Measurements from ENCODE around the gene C10orf105. TPM values are rescaled to one million over a fixed set of nuclear protein-coding genes. Genes with fewer than 3 reads are reported as not detected.

Gene C10orf105
- total and polyA plus RNA-seq, 11 donors: 0.03 to 0.57 (median 0.08) TPM; not detected in 6

- no peak for TF ChIP-seq CTCF (IDR thresholded peaks at IDR 0.05)
- no peak for TF ChIP-seq POLR2A (IDR thresholded peaks at IDR 0.05)
- peaks cover 0 to 8% (median 0%) of the 10 kb centered on the region in 12 donors for H3K9me3 ChIP-seq
- H3K4me1 ChIP-seq: peaks cover 0 to 99% (median 13%) of the 10 kb centered on the region in 12 donors
- WGBS, 4 donors: 86 to 97% (median 95%) methylated on average over 6 to 8 of the region's 8 CpGs
- no peaks in the 10 kb centered on the region for H3K36me3 ChIP-seq
- peak overlapping the region in 1 of 12 donors; percentile 67 for H3K27ac ChIP-seq
- H3K27me3 ChIP-seq: no peaks in the 10 kb centered on the region
- DNase-seq (no peak), ATAC-seq (no peak)
- intact Hi-C loops (cut with DNase I): no loop called here
- no peak overlapping the region for H3K4me3 ChIP-seq
These were observed 19.9 kb upstream of the C10orf105 start for GRCh38 chr10:71739358-71739900.

GRCh38 chr10:71737834-71738197, 18.2 kb upstream of the C10orf105 start:
- no peak for TF ChIP-seq CTCF (IDR thresholded peaks at IDR 0.05)
- no peak for TF ChIP-seq POLR2A (IDR thresholded peaks at IDR 0.05)
- intact Hi-C loops (cut with DNase I): no loop called here
- Histone ChIP-seq H3K27me3 (no peaks in the 10 kb centered on the region), H3K36me3 (no peaks in the 10 kb centered on the region), H3K4me1 (peaks cover 0 to 95% (median 13%) of the 10 kb centered on the region in 12 donors), H3K9me3 (peaks cover 0 to 7% (median 0%) of the 10 kb centered on the region in 12 donors), H3K4me3 (no peak overlapping the region), H3K27ac (peak overlapping the region in 1 of 12 donors; percentile 87)
- WGBS, 4 donors: 76 to 80% (median 79%) methylated on average over 3 of the region's 3 CpGs
- ATAC-seq (no peak), DNase-seq (no peak)

GRCh38 chr10:71737001-71737833, 17.6 kb upstream of the C10orf105 start:
- H3K9me3 ChIP-seq: peaks cover 0 to under 1% (median 0%) of the 10 kb centered on the region in 12 donors
- H3K27me3 ChIP-seq: no peaks in the 10 kb centered on the region
- H3K36me3 ChIP-seq: no peaks in the 10 kb centered on the region
- intact Hi-C loops (cut with DNase I): no loop called here
- H3K4me3 ChIP-seq: no peak overlapping the region
- 84 to 86% (median 84%) methylated on average over 12 of the region's 12 CpGs for WGBS, 4 donors
- DNase-seq (no peak), ATAC-seq (no peak)
- H3K27ac ChIP-seq: peak overlapping the region in 3 of 12 donors; percentile 17 to 87 (median 20)
- TF ChIP-seq POLR2A (IDR thresholded peaks at IDR 0.05) (no peak), CTCF (IDR thresholded peaks at IDR 0.05) (no peak)
- H3K4me1 ChIP-seq: peaks cover 0 to 90% (median 13%) of the 10 kb centered on the region in 12 donors

GRCh38 chr10:71736570-71736952, 17.0 kb upstream of the C10orf105 start:
- ATAC-seq: no peak
- peak overlapping the region in 4 of 12 donors; percentile 17 to 87 (median 24) for H3K27ac ChIP-seq

More at GRCh38 chr10:71736570-71736952, 17.0 kb upstream of the C10orf105 start:
- TF ChIP-seq POLR2A (IDR thresholded peaks at IDR 0.05) (no peak), CTCF (IDR thresholded peaks at IDR 0.05) (no peak)
- H3K4me1 ChIP-seq: peaks cover 0 to 88% (median 13%) of the 10 kb centered on the region in 12 donors
- no peaks in the 10 kb centered on the region for H3K36me3 ChIP-seq
- H3K27me3 ChIP-seq: no peaks in the 10 kb centered on the region
- no peaks in the 10 kb centered on the region for H3K9me3 ChIP-seq
- WGBS, 4 donors: 92 to 98% (median 94%) methylated on average over 2 of the region's 2 CpGs
- DNase-seq: no peak
- intact Hi-C loops (cut with DNase I): no loop called here
- H3K4me3 ChIP-seq: no peak overlapping the region

All from heart left ventricle (tissue), 16 donors.